Suprapubic skin (tissue), 4 donors: ENCODE results near the gene HS6ST1. TPM values are rescaled to one million over a fixed set of nuclear protein-coding genes. Genes with fewer than 3 reads are reported as not detected.

Experiments
- DNase-seq, 2 donors: peaks; one replicate each; pipeline ENCODE4 v3.0.0-alpha.2; 2019; ENCODE audit warnings: low spot score in 2 of 2
- H3K27ac ChIP-seq: fragments of 200-600 bp; sonication (generic); one replicate; pipeline ENCODE4 v1.5.1; 2019
- H3K27me3 ChIP-seq: fragments of 200-600 bp; sonication (generic); one replicate; pipeline ENCODE4 v1.5.1; 2019
- H3K36me3 ChIP-seq: fragments of 200-600 bp; sonication (generic); one replicate; pipeline ENCODE4 v1.5.1; 2019
- H3K4me1 ChIP-seq: fragments of 200-600 bp; sonication (generic); one replicate; pipeline ENCODE4 v1.5.1; 2019
- H3K4me3 ChIP-seq: fragments of 200-600 bp; sonication (generic); one replicate; pipeline ENCODE4 v1.5.1; 2019; ENCODE audit warnings: mild to moderate bottlenecking
- H3K9me3 ChIP-seq: fragments of 200-600 bp; sonication (generic); one replicate; pipeline ENCODE4 v1.5.1; 2019
- EP300 ChIP-seq: sonication (generic); formaldehyde crosslinking; IDR thresholded peaks from one replicate; pipeline ENCODE4 v1.6.1; 2017; ENCODE audit warnings: antibody characterized with exemption
- POLR2A ChIP-seq, 2 donors: fragments of 450-650 bp; IDR thresholded peaks; one replicate each; pipeline ENCODE4 v1.6.1; 2017; ENCODE audit warnings: antibody characterized with exemption in 2 of 2, mild to moderate bottlenecking in 2 of 2, moderate library complexity in 2 of 2
- POLR2AphosphoS5 ChIP-seq, 3 donors: sonication (generic); formaldehyde crosslinking; IDR thresholded peaks; one replicate each; pipeline ENCODE4 v1.6.1; 2017; ENCODE audit warnings: antibody characterized with exemption in 3 of 3
- WGBS: methylation state at CpG from one replicate; pipeline ENCODE4 v1.1.5; 2018; 5-methylcytosine and 5-hydroxymethylcytosine counted together
- total RNA-seq, 4 donors: library from RNA; depleted of rRNA; stranded (reverse); fragments of >200 nt; gene quantifications; one replicate each; pipeline ENCODE4 v1.1.0, GENCODE V29; 2016
- TF ChIP-seq, protein P1 (sequence below), 2 donors: fragments of 200-600 bp in 1 of 2; fragments of 450-650 bp in 1 of 2; sonication (generic) in 1 of 2; IDR thresholded peaks; one replicate each; pipeline ENCODE4 v1.5.1; 2016 to 2019; ENCODE audit warnings: antibody characterized with exemption in 2 of 2, mild to moderate bottlenecking in 1 of 2, moderate library complexity in 1 of 2

Gene HS6ST1
- total RNA-seq, 4 donors from 2014 or later: 55.7 to 75.0 (median 67.3) TPM

DNA sequence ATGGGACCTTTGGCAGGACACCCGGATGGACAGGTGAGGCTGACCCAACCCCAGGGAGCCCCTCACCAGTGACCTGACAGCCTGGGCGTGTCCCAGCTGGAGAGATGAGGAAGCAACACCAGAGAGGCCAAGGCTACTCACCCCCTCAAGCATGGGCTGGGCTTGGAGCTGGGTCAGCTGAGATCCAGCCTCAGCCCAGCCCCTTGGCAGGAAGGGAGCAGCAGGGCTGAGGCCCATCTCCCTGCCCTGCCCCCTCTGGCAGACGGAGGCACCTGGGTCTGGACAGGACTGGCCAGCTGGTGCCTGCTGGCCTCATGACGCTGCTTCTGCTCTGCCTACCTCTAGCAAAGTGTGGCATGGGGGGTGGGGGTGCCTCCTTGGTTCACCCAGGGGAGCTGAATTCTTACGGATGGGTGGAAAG is 37.8 kb downstream of the HS6ST1 start:
- peaks cover 45% of the 10 kb centered on the region for H3K4me1 ChIP-seq
- 41% methylated on average over 2 of the region's 5 CpGs for WGBS
- H3K9me3 ChIP-seq: no peaks in the 10 kb centered on the region
- DNase-seq: peak; percentile 65 to 72
- TF ChIP-seq, protein P1, sequence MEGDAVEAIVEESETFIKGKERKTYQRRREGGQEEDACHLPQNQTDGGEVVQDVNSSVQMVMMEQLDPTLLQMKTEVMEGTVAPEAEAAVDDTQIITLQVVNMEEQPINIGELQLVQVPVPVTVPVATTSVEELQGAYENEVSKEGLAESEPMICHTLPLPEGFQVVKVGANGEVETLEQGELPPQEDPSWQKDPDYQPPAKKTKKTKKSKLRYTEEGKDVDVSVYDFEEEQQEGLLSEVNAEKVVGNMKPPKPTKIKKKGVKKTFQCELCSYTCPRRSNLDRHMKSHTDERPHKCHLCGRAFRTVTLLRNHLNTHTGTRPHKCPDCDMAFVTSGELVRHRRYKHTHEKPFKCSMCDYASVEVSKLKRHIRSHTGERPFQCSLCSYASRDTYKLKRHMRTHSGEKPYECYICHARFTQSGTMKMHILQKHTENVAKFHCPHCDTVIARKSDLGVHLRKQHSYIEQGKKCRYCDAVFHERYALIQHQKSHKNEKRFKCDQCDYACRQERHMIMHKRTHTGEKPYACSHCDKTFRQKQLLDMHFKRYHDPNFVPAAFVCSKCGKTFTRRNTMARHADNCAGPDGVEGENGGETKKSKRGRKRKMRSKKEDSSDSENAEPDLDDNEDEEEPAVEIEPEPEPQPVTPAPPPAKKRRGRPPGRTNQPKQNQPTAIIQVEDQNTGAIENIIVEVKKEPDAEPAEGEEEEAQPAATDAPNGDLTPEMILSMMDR (IDR thresholded peaks at IDR 0.05): no peak
- TF ChIP-seq EP300 (no peak), POLR2A (IDR thresholded peaks at IDR 0.05) (no peak), POLR2AphosphoS5 (IDR thresholded peaks at IDR 0.05) (no peak)
- H3K27ac ChIP-seq: no peak overlapping the region
- no peak overlapping the region for H3K4me3 ChIP-seq
- H3K36me3 ChIP-seq: peaks cover 10% of the 10 kb centered on the region
- no peaks in the 10 kb centered on the region for H3K27me3 ChIP-seq

GRCh38 chr2:128280158-128280871 is 38.4 kb downstream of the HS6ST1 start:
- H3K4me1 ChIP-seq: peaks cover 45% of the 10 kb centered on the region
- WGBS: 72% methylated on average over 3 of the region's 12 CpGs

GRCh38 chr2:128279786-128280157 is 38.9 kb downstream of the HS6ST1 start:
- no peak overlapping the region for H3K27ac ChIP-seq
- peaks cover 45% of the 10 kb centered on the region for H3K4me1 ChIP-seq
- DNase-seq: peak in 1 of 2 donors; percentile 41
- peaks cover 19% of the 10 kb centered on the region for H3K36me3 ChIP-seq
- H3K27me3 ChIP-seq: no peaks in the 10 kb centered on the region
- TF ChIP-seq POLR2AphosphoS5 (IDR thresholded peaks at IDR 0.05) (no peak), EP300 (no peak), POLR2A (IDR thresholded peaks at IDR 0.05) (no peak)
- TF ChIP-seq, protein P1 (IDR thresholded peaks at IDR 0.05): no peak
- H3K4me3 ChIP-seq: no peak overlapping the region
- no peaks in the 10 kb centered on the region for H3K9me3 ChIP-seq
- WGBS: 67% methylated on average over 3 of the region's 11 CpGs

More at GRCh38 chr2:128280158-128280871, 38.4 kb downstream of the HS6ST1 start:
- no peaks in the 10 kb centered on the region for H3K9me3 ChIP-seq
- peak overlapping the region; percentile 32 for H3K27ac ChIP-seq
- DNase-seq: peak; percentile 59 to 72
- peaks cover 15% of the 10 kb centered on the region for H3K36me3 ChIP-seq
- TF ChIP-seq POLR2AphosphoS5 (IDR thresholded peaks at IDR 0.05) (no peak), EP300 (no peak), POLR2A (IDR thresholded peaks at IDR 0.05) (no peak)
- TF ChIP-seq, protein P1 (IDR thresholded peaks at IDR 0.05): no peak
- H3K4me3 ChIP-seq: no peak overlapping the region
- no peaks in the 10 kb centered on the region for H3K27me3 ChIP-seq

- H3K4me3 ChIP-seq: no peak overlapping the region
- no peaks in the 10 kb centered on the region for H3K27me3 ChIP-seq
- H3K27ac ChIP-seq: no peak overlapping the region
- peak; percentile 54 to 71 for DNase-seq
- H3K9me3 ChIP-seq: no peaks in the 10 kb centered on the region
- TF ChIP-seq POLR2AphosphoS5 (IDR thresholded peaks at IDR 0.05) (no peak), EP300 (no peak), POLR2A (IDR thresholded peaks at IDR 0.05) (no peak)
- TF ChIP-seq, protein P1 (IDR thresholded peaks at IDR 0.05): no peak
- peaks cover 45% of the 10 kb centered on the region for H3K4me1 ChIP-seq
- WGBS: 78% methylated on average over 7 of the region's 7 CpGs
- H3K36me3 ChIP-seq: peaks cover 22% of the 10 kb centered on the region
These were observed 39.7 kb downstream of the HS6ST1 start for GRCh38 chr2:128279009-128279408.

- TF ChIP-seq POLR2A (IDR thresholded peaks at IDR 0.05) (no peak), POLR2AphosphoS5 (IDR thresholded peaks at IDR 0.05) (no peak), EP300 (no peak)
- TF ChIP-seq, protein P1 (IDR thresholded peaks at IDR 0.05): no peak
- Histone ChIP-seq H3K27me3 (no peaks in the 10 kb centered on the region), H3K9me3 (no peaks in the 10 kb centered on the region), H3K4me3 (no peak overlapping the region), H3K36me3 (peaks cover 22% of the 10 kb centered on the region), H3K4me1 (peaks cover 47% of the 10 kb centered on the region), H3K27ac (no peak overlapping the region)
- peak; percentile 55 to 72 for DNase-seq
- 66% methylated on average over 10 of the region's 14 CpGs for WGBS
These were observed 40.5 kb downstream of the HS6ST1 start for GRCh38 chr2:128277961-128278681.
